ENCODE data around the gene HOXD9.

DNA sequence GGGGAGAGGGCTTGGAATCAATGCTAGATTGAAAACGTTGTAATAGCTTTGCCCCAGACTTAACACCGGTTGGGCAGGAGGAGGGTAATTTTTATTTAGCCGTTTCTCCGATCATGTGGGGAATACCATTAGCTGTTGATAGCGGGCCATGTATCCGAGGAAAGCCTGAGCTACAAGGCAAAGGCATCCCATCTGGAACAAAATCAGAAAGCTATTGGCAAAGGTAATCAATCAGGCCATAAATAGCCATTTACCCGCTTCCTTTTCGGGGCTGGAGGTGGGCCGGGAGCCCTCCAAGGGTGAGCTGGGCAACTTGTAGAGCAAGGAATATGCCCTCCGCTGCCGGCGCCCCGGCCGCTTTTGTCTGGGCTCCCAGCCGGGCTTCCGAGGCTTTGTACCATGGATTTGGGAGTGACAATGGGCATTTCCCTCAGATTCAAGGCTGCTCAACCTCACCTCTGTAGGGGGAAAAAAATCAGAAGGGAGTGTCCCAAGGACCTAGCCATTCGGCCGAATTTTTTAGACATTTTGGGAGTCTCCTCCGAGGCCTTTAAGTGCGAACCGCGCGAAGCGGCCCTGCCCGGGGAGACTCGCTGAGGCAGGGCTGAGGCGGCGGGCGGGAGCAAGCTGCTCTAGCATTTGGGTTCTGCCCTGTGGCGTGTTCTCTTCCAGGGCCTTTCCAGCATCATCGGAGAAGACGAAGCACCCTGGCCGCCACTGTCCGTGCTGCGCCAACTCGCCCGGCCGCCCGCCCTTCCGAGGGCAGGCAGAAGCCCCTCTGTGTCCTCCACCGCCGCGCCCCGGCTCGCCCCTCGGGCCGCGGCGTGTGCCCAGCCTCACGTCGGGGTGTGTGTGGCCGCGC lies 1.1 kb upstream of the HOXD9 start:
- no peak for TF ChIP-seq POLR2A (IDR thresholded peaks at IDR 0.05)
- TF ChIP-seq, protein P1, sequence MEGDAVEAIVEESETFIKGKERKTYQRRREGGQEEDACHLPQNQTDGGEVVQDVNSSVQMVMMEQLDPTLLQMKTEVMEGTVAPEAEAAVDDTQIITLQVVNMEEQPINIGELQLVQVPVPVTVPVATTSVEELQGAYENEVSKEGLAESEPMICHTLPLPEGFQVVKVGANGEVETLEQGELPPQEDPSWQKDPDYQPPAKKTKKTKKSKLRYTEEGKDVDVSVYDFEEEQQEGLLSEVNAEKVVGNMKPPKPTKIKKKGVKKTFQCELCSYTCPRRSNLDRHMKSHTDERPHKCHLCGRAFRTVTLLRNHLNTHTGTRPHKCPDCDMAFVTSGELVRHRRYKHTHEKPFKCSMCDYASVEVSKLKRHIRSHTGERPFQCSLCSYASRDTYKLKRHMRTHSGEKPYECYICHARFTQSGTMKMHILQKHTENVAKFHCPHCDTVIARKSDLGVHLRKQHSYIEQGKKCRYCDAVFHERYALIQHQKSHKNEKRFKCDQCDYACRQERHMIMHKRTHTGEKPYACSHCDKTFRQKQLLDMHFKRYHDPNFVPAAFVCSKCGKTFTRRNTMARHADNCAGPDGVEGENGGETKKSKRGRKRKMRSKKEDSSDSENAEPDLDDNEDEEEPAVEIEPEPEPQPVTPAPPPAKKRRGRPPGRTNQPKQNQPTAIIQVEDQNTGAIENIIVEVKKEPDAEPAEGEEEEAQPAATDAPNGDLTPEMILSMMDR (IDR thresholded peaks at IDR 0.05): no peak

Measured in body of pancreas (tissue), 4 donors.